AG20443 (cell line): ENCODE results near the gene JUNB.

Source experiments
- DNase-seq: peaks from one replicate; pipeline ENCODE4 v3.0.0; 2012; ENCODE audit warnings: low spot score, mixed read lengths

JUNB gene

DNA sequence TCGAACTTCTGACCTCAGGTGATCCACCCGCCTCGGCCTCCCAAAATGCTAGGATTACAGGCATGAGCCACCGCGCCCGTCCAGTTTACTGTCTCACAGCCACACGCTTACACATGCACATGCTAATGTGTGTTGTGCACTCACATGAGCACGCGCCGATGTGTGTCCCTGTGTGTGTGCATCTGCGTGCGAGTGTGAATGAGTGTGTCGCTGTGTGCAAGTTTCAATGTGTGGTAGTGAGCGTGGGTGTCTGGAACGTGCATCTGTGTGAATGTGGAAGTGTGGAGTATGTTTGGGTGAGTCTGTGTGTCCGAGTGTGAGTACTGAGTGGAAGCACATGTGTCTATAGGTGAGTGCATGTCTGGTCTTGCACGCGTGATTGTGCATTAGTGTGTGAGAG lies 51.2 kb downstream of the JUNB start:
- no peak for DNase-seq
